ENCODE measurements around the gene NMT1.

Gene NMT1

DNA sequence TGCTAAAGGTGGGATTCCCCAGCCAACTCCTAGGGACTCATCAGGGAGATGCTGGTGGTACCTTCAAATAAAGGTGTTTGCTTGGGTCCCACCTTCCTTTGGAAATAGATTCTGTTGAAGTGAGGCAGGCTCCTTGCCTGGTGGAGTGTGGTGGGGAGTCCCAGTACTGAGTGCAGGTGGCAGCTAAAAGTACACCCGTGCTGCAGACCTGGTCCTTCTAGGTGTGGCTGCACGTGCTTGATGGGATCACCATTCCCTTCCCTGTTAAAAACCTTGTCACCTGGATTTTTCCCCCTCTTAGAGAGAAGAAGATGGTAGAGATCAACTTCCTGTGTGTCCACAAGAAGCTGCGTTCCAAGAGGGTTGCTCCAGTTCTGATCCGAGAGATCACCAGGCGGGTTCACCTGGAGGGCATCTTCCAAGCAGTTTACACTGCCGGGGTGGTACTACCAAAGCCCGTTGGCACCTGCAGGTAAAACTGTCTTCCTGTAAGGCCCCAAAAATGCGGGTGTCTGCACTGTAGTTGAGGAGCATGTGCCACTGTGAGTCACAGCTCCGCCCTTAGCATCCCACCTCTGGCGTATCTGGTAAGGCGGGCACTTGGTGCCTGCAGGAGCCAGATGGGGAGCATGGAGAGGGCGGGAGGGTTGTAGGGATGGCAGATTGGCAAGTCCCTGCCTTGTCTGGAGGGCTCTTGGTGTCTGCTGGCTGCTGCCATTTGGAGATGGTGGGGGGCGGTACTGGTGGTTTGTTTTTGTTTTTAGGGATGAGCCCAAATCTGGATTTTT, 37.2 kb downstream of the NMT1 start:
- DNase-seq, result no peak
- in situ Hi-C loops (cut with HindIII; ENCODE audit: low pct_ligation_motif_present, low pct_unique_long_range_greater_than_20kb, low sequenced_read_pairs), result no loop called here

DNA sequence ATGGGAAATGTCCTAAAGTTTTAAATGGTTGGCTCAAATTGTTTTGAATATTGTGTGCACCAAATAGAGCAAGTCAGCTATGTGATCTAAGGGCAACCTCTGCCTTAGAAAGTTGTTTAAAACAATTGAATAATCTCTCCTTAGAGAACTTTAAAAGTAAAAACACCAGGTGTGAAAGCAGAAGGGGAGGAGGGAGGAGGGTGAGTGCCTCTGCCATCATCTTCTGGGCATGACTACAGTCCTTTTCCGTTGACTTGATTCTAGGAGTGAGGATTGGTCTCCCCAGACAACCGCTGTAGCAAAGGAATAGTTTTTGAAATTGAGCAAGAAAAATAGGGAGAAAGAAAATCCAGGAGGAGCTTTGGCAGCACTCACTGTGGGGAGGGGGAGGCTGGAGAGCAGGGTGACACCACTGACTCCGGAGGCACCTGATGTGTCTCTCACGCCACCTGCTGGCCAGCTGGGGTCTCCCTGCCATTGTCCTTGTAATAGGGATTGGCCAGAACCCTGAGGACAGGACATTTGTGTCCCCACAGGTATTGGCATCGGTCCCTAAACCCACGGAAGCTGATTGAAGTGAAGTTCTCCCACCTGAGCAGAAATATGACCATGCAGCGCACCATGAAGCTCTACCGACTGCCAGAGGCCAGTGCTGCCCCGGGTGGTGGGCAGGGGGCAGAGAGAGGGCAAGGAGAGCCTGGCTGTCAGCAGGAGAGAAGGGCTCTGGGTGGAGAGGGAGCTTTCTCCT, 37.9 kb downstream of the NMT1 start:
- in situ Hi-C loops (cut with HindIII; ENCODE audit: low pct_ligation_motif_present, low pct_unique_long_range_greater_than_20kb, low sequenced_read_pairs), result no loop called here

DNA sequence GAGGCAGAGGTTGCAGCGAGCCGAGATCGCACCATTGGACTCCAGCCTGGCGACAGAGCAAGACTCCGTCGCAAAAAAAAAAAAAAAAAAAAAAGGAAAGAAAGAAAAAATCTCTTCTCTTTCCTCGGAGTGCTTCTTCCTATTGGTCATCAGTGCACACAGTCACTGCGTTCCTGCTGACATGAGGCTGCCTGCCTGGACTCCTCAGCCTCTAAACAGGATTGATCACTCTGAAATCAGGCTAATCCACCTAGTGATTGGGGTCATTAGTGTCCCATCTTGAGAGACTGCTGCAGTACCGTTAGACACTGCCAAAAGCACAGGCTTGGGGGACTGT, 40.4 kb downstream of the NMT1 start:
- no peak for DNase-seq
- in situ Hi-C loops (cut with HindIII; ENCODE audit: low pct_ligation_motif_present, low pct_unique_long_range_greater_than_20kb, low sequenced_read_pairs), result no loop called here

More for the DNA sequence above, 37.9 kb downstream of the NMT1 start:
- DNase-seq, result peak; percentile 81

DNA sequence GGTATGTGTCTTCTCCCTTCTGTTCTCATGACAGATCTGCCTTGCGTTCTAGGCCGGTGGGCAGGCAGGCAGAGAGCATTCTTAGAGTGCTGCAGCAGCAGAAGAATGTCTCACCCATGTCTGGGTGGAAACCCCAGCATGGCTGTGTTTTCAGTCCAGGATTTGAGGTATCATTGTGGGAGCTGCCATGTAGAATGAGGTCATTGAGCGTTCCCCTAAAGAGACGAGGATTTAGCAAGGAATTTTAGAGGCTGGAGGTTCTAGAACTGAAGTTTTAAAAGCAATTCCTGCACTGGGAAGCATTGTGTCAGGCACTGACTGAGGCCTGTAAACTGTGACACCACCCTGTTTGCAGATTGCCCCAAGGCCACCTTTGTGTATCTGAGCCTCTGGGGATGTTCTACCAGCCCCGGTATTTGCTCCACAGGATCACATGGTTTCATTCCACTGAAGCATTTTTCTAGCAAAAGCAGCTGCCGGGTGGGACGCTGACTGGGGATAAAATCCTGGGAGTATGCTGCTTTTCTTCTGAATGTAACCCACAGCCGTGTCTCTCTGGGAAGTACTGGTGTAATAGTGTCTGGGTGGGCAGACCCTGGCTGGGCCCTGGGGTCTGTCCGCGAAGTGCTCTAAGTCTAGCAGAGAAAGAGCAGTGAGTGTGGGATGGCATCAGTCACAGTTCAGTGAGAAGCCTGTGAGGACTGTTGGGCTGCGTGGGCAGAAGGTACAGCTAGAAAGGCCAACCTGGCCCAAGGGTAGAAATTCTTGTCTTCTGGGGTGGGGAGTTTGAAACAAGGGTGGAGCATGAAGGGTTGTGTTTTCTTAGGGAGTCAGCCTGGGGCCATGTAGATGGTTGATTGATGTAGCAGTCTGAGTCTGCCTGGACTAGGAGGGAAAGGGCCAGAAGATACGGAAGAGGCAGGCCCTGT, 41.0 kb downstream of the NMT1 start:
- in situ Hi-C loops (cut with HindIII; ENCODE audit: low pct_ligation_motif_present, low pct_unique_long_range_greater_than_20kb, low sequenced_read_pairs), result no loop called here
- DNase-seq, result no peak

DNA sequence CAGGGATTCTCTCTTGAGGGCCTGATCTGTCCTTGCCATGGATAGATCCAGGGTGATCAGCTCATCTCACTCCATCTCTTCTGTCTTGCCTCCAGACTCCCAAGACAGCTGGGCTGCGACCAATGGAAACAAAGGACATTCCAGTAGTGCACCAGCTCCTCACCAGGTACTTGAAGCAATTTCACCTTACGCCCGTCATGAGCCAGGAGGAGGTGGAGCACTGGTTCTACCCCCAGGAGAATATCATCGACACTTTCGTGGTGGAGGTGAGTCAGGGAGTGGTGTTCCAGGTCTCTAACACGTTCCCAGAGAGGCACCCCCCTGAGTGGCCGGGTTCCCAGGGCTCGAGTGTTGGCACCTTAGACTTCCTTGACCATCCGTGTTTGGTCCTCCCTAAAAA, 41.7 kb downstream of the NMT1 start:
- no peak for DNase-seq
- in situ Hi-C loops (cut with HindIII; ENCODE audit: low pct_ligation_motif_present, low pct_unique_long_range_greater_than_20kb, low sequenced_read_pairs), result no loop called here

DNA sequence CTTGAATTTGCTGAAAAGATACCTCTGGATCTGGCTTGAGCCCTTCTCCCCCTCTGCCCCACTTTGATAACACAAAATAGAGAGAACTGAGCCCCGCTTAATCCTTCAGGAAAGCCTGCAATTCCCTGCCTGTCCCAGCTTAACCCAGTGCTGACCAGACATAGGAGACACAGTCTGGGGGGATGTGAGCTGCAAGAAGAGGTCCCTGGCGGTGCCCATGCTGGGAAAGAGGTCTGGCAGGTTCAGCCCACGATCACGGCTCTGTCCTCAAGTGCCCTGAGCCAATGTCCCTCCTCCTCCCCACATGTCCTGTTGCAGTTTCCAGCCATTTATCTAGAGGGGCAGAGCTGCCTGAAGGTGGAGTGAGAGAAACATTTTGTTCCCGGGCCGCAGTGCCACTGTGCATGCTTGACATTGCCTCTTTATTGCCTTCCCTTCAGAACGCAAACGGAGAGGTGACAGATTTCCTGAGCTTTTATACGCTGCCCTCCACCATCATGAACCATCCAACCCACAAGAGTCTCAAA, 42.2 kb downstream of the NMT1 start:
- in situ Hi-C loops (cut with HindIII; ENCODE audit: low pct_ligation_motif_present, low pct_unique_long_range_greater_than_20kb, low sequenced_read_pairs), result no loop called here
- DNase-seq, result no peak

DNA sequence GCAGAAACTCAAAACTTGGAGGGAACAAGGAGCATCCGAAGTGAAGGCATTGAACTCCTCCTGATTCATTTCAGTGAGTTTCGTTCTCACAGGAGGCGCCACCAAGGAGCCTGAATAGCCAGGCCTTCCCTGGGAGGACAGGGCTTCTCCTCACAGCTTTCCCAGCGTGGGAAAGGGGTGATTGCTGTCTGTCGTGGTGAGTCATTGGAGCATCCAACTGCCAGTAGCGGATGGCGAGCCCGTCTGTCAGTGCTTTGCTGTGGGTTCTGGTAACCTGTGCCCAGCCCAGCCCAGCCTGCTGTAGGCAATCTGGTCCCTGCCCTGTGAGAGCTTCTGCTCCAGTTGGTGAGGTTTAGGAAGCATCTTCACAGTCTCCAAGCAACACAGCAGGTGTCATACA, 42.9 kb downstream of the NMT1 start:
- in situ Hi-C loops (cut with HindIII; ENCODE audit: low pct_ligation_motif_present, low pct_unique_long_range_greater_than_20kb, low sequenced_read_pairs), result no loop called here
- no peak for DNase-seq

DNA sequence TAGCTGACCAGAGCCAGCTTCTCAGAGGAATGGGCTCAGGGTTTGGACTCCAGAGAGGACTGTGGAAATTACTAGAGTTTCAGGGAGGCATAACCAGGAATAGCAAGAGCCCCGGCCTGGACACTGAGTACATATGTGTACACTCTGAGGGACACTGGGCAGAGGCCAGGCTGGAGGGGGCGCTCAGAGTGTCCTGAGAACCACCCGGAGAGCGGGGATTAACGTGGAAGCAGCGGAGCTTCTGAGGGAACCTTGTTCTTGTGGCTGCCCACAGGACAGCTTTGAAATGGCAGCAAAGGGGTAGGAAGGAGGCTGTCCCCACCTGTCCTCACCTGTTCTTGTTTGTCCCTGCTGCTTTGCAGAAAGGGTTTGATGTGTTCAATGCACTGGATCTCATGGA, 43.4 kb downstream of the NMT1 start:
- in situ Hi-C loops (cut with HindIII; ENCODE audit: low pct_ligation_motif_present, low pct_unique_long_range_greater_than_20kb, low sequenced_read_pairs), result no loop called here
- no peak for DNase-seq

DNA sequence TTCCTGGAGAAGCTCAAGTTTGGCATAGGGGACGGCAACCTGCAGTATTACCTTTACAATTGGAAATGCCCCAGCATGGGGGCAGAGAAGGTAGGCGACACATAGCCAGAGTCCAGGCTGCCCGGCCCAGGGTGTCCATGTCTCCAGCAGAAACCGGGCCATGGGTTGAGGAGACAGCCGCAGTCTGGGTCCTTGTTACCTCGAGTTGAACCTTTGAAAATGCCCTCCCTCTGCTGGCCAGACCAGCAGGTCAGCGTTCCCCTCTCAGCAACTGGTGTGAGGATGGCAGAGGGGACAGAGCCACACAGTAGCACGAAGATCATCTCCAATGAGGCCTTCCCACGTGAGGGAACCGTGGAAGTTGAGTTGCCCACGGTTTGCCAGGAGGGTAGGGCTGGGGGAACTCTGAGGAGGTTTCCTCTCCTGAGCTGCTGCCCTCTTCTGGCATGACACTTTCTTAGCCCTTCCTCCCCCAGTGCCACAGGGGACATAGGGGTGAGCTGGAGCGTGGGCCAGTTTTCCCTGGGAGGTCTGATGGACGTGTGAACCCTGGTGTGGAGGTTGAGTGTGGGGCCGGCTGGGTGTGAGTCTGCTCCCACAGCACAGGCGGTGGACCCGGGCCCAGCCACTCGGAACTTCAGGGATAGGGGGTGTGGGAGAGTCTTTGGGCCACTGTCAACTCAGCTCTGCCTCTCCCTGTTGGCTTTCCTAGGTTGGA, 43.9 kb downstream of the NMT1 start:
- no peak for DNase-seq
- in situ Hi-C loops (cut with HindIII; ENCODE audit: low pct_ligation_motif_present, low pct_unique_long_range_greater_than_20kb, low sequenced_read_pairs), result no loop called here

DNA sequence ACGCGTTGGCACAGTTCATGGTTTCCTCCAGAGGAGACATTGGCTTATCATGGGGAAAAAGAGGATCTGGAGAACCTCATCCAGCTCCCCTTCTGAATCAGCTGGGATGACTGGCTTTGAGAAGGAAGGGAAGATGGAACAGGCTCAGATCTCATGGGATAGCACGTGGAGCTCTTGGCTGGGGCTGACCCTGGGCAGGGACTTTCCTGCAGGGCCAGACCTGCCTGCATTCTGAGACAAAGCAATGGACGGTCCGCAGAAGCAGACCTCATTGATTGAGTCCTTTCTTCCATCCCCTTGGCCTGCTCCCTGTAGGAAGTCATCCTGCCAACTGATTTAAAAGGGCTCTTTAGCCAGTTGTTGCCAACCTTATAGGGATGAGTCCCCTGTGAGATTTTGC, 45.0 kb downstream of the NMT1 start:
- no peak for DNase-seq
- in situ Hi-C loops (cut with HindIII; ENCODE audit: low pct_ligation_motif_present, low pct_unique_long_range_greater_than_20kb, low sequenced_read_pairs), result no loop called here

DNA sequence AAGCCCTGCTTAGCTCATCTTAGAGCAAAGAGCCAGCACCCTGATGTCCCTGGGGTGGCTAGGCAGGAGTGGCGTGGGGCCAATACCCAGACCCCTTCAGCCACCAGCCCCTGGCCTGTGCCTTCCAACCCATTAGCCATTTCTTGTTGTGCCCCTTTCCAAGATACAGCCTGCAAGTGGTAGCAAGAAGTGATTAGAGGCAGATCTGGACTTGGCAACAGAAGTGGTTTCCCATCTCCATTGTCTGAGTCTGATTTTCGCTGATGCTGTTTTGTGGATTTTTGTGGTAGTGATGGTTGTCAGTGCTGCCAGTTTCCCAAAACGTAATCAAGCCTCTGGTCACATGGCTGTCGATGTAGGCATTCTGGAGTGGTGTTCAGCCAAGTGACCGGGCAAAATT, 45.5 kb downstream of the NMT1 start:
- no peak for DNase-seq
- in situ Hi-C loops (cut with HindIII; ENCODE audit: low pct_ligation_motif_present, low pct_unique_long_range_greater_than_20kb, low sequenced_read_pairs), result no loop called here

DNA sequence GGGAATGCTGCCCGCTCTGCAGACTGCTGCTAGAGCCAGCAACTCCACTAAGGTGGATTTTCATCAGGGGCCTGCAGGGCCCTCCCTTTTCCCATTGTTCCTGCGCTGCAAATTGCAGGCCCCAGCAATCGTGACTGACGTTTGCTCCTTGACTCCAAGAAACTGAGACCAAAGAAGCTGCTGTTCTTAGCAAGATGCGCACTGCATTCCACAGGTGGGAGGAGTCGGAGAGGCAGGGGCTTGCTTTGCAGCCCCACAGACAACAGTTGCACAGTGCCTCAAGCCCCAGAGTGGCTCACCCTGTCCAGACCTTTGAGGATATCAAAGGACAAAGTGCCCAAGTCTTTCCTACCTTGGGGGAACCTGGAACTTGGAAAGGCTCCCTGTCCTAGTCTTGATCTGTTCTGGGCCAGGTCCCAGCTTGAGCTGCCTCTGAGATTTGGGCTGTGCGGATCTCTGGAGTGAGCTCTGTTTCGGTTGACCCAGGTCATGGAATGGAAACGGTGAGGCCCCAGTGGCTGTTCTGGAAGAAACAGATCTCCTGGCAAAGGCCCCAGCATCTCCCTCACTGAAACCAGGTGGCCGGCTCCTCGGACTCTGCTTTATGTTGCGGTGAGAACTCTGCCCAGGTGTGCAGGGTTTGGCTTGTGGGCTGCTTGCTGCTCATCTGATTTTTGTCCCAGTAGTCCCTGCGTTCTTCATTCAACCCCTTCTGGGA, 46.3 kb downstream of the NMT1 start:
- in situ Hi-C loops (cut with HindIII; ENCODE audit: low pct_ligation_motif_present, low pct_unique_long_range_greater_than_20kb, low sequenced_read_pairs), result no loop called here
- no peak for DNase-seq

DNA sequence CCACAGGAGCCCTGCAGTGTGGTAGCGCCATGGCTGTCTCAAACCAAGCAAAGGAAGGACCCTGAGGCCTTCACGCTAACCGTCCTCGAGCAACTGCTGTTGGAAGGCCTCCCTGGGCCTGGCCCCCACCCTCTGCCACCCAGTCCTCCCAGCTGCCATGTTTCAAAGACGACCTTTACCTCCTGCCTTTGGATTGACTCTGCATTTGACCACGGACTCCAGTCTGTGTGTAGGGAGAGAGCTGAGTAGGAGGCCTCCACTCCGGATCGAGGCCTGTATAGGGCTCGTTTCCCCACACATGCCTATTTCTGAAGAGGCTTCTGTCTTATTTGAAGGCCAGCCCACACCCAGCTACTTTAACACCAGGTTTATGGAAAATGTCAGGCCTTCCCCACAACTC, 46.9 kb downstream of the NMT1 start:
- DNase-seq, result no peak
- in situ Hi-C loops (cut with HindIII; ENCODE audit: low pct_ligation_motif_present, low pct_unique_long_range_greater_than_20kb, low sequenced_read_pairs), result no loop called here

DNA sequence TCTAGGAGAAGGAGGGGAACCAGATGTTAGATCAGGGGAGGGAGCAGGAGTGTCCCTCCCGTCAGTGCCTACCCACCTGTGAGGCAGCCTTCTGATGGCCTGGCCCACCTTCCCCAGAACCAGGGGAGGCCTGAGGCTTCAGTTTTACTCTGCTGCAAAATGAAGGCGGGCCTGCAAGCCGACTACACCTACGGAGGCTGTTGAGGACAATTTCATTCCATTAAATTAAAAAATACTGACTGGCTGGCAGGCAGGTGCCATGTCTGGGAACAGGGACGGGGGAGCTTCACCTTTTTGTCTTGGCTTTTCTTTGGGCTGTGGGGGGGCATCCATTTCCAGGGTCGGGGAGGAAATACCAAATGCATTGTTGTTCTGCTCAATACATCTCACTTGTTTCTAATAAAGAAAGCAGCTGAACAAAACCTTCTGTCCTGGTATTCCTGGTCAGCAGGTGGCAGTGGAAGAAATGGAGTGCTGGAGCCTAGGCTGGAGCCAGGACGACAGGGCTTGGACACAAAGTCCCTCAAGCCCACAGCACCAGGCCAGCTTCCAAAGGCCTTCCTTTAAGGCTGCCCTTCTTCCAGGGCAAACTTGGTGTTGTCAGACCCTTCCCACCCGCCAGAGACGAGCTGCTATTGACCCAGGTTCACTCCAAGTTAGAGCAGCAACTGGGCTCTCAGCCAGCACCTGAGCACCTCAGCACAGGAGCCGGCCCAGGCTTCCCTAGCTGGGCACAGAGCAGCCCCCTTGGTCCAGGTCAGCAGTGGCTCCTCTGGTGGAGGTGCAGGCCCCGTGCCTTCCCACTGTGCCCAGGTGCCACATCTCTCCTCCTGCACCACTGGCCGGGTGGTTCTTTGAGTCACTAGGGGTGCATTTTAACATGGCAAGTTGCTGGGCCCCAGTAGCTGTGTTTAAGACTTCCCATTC, 47.7 kb downstream of the NMT1 start:
- in situ Hi-C loops (cut with HindIII; ENCODE audit: low pct_ligation_motif_present, low pct_unique_long_range_greater_than_20kb, low sequenced_read_pairs), result no loop called here
- DNase-seq, result peak; percentile 22

DNA sequence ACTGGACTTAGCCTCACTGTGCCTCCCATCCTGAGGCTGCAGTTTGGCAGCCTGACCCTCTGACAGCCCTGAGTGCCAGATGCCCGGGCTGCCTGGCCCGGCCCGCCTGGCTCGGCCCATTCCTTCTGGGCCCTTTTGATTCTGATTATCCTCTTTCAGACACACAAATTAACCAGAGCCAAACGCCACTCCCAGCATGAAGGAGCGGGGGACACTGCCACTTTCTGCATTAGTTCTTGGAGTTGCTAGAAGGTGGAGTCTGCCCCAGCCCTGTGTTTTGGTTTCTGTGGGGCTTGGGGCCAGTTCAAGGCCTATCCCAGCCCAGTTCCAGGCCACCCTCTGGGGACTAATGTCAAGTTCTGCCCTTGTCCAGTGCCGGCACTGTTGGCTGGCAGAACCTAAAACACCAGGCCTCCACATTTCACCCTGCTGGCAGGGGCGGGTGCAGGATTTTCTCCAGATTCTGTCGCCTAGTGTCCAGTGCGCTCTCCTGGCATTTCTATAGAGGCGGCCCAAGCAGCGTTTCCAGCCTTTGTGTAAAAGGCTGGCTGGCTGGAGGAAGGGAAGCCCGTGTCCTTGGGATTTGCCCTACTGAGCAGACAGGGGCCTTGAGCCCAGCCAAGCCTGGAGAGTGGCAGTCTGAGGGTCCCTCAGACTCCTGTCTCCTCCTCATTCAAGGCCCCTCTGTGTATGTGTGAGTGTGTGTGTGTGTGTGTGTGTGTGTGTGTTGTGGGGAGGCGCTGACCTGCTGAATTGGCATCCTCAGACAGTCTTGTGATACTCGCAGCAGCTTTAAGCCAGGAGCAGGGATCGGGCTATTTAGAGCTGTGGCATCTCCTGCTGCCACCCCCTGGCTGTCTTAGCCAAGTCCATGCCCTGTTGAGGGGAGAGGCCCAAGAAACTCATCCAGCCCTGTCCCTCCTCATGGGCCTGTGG, 49.8 kb downstream of the NMT1 start:
- in situ Hi-C loops (cut with HindIII; ENCODE audit: low pct_ligation_motif_present, low pct_unique_long_range_greater_than_20kb, low sequenced_read_pairs), result no loop called here

DNA sequence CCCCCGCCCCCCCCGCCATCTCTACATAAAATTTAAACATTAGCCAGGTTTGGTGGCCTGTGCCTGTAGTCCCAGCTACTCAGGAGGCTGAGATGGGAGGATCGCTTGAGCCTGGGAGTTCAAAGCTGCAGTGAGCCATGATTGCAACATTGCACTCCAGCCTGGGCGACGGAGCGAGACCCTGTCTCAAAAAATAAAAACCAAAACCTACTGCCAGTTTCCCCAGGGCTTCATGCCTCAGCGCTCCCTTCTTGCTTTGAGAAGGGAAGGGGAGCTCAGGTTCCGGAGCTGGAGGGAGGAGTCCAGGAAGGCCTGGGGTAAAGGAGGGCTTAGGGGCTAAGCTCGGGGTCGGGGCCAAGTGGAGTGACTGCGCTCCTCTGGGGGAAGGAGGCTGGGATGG, 50.7 kb downstream of the NMT1 start:
- DNase-seq, result peak; percentile 32
- in situ Hi-C loops (cut with HindIII; ENCODE audit: low pct_ligation_motif_present, low pct_unique_long_range_greater_than_20kb, low sequenced_read_pairs), result no loop called here

More for the DNA sequence above, 49.8 kb downstream of the NMT1 start:
- DNase-seq, result no peak

All from ACHN (cell line).